Ovary (tissue), 3 donors: ENCODE measurements around the gene NAT14.

Experiments used
- CTCF ChIP-seq, 3 donors: fragments of 450-650 bp in 2 of 3; fragments of 200-600 bp in 1 of 3; IDR thresholded peaks; one replicate each; pipeline versions ENCODE4 v1.5.1 to v1.8.0; 2016 to 2022; ENCODE audit warnings: antibody characterized with exemption in 3 of 3, mild to moderate bottlenecking in 1 of 3
- EP300 ChIP-seq: sonication (generic); formaldehyde crosslinking; IDR thresholded peaks from one replicate; pipeline ENCODE4 v1.6.1; 2017; ENCODE audit warnings: antibody characterized with exemption
- POLR2A ChIP-seq: fragments of 450-650 bp; IDR thresholded peaks from one replicate; pipeline ENCODE4 v1.6.1; 2017; ENCODE audit warnings: antibody characterized with exemption, mild to moderate bottlenecking, moderate library complexity
- donor health status: DM: no; HTN: no; CAD: no.

- TF ChIP-seq CTCF (IDR thresholded peaks at IDR 0.05) (no peak), POLR2A (no peak), EP300 (no peak)
These were observed 3.7 kb upstream of the NAT14 start for GRCh38 chr19:55481148-55481793.
